Stimulated activated CD8-positive, alpha-beta memory T cell treated with anti-CD3 and anti-CD28 coated beads, Interleukin-12 subunit alpha, Interleukin-12 subunit beta, amount 100 ng/mL, for 1 hour (primary cell): ENCODE results near the gene ACTL6A.

Experiments used
- DNase-seq: peaks from one replicate; pipeline ENCODE4 v3.0.0-alpha.2; 2020; ENCODE audit warnings: low read depth

Gene ACTL6A

DNA sequence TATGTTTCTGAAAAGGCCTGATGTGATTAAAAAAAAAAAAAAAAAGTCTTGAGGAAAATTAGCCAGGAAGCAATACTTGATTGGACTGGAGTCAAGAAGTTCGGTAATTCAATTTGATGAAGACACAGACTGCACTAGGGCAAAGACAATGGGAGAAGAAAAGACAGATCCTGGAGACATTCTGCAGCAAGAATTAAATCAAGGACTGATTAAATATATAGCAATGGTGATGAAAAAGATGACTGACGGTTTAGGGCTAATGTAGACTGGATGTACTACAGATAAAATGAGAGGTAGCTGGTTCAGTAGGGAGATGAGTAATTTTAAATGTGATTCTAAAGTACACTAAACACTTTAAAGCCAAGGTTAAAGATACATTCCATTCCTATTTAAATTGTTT is 27.9 kb downstream of the ACTL6A start:
- no peak for DNase-seq

DNA sequence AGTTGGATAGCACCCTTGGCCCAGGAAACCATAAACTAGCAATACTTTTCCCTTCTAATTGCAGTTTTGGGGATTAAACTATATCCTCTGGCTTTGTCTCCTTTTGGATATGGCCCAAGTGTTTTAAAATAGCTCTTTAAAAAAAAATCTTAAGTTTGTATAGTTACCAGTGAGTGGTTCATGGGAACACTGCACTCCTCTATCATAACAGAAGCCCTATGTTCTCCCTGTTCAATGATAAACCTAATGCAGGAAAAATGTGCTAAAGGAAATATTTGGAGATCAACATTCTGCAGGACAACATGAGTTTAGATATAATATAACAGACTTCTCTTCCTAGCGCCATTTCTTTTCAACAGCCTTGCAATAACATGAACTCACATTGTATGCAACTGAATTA is 28.6 kb downstream of the ACTL6A start:
- no peak for DNase-seq

DNA sequence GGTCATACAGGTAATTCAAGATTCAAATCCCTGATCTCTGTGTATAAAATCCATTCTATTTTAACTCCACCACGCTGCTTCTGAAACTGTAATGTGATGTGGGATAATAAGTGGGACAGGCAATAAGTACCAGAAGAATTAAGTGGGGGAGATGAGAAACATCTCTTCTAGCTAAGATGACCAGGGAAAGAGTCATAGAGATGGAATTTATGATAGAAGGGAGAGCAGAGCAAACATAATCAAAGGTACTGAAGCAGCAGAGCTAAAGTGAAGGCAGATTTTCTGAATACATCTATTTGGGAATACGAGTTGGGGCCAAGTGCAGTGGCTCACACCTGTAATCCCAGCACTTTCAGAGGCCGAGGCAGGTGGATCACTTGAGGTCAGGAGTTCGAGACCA is 36.8 kb downstream of the ACTL6A start:
- DNase-seq = no peak

DNA sequence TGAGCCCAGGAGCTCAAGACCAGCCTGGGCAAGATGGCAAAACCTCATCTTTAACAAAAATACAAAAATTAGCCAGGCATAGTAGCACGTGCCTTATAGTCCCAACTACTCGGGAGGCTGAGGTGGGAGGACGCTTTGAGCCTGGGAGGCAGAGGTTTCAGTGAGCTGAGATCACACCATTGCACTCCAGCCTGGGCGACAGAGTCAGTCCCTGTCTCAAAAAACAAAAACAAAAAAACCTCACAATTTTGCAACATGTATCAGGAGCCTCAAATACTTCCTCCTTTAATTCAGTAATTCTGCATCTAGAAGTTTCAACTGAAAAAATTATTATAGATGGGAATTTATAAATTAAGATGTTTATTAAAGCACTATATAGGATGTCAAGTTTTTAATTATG is 40.6 kb downstream of the ACTL6A start:
- DNase-seq = no peak

DNA sequence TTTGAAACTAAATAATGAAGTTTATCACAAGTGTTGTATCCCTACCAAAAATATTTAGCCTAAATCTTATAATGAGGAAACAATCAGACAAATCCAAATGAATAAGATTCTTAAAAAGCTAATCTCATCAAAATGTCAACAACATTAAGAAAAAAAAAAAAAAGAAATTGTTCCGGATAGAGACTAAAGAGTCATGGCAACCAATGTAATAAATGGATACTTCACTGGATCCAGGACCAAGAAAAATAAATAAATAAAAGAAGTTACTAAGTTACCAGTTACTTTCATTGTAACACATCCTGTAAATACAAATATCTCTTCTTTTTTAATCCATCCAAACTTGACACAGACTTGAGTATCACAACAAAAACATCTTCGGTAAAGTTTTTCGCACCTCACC is 41.1 kb downstream of the ACTL6A start:
- DNase-seq = no peak

DNA sequence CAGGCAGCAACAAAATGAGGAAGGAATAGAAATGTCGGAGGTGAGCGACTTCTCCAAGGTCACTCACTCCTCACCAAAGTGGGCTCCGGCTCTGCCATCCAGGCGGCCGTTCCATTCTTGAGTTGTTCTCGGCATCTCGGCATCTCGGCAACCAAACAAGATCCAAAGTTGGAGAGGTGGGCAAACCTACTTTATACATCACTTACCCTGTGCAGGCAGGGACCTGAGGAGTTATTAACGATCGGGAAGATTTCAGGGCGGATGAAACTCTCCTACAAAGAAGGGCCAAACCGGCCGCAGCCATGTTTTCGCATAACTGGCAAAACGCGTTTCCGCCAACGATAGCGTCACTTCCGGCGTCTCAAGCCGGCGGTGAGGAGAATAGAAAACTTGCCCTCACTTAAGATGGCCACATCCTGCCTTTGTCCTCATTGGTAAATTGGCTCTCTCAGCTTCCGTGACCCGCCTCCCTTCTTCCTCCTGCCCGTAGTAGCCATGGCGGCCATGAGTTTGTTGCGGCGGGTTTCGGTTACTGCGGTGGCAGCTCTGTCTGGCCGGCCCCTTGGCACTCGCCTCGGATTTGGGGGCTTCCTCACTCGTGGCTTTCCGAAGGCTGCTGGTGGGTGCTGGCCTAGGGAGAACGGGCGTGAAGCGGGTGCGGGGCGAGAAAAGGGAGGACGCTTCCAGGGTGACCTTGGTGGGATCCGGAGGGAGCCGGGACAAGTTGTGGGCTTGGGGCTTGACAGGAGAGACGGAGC is 41.8 kb downstream of the ACTL6A start, which contains the start of the genes MRPL47 and NDUFB5:
Gene MRPL47 (minus strand): TSS at position 318 of the 758 bp plus-strand sequence. CDS start 14 bp downstream, at position 304.
Gene NDUFB5 (plus strand): TSS at position 474 of the 758 bp plus-strand sequence. CDS start 22 bp downstream, at position 496.
- DNase-seq = peak; percentile 91

DNA sequence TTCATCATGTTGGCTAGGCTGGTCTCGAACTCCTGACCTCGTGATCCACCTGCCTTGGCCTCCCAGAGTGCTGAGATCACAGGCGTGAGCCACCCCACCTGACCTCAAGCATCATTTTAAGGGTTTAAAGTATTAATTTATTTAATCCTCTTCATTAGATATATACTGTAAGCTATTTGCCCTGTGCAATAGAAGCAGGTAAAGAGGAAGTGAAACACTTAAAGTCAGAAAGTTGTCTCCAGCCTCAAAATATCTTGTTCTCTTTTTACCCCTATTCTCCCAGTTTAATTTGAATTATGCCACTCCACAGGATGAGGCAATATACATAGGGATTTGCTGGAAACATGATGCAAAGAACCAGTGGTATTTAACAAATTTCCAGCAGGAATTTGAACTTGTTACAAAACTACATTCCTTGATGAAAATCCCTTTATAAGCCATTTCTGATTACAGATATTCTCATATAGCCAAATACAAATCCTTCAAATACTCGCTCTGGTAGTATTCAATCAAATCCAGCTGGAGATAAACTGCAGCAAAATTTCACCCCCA is 43.9 kb downstream of the ACTL6A start:
- DNase-seq = no peak

DNA sequence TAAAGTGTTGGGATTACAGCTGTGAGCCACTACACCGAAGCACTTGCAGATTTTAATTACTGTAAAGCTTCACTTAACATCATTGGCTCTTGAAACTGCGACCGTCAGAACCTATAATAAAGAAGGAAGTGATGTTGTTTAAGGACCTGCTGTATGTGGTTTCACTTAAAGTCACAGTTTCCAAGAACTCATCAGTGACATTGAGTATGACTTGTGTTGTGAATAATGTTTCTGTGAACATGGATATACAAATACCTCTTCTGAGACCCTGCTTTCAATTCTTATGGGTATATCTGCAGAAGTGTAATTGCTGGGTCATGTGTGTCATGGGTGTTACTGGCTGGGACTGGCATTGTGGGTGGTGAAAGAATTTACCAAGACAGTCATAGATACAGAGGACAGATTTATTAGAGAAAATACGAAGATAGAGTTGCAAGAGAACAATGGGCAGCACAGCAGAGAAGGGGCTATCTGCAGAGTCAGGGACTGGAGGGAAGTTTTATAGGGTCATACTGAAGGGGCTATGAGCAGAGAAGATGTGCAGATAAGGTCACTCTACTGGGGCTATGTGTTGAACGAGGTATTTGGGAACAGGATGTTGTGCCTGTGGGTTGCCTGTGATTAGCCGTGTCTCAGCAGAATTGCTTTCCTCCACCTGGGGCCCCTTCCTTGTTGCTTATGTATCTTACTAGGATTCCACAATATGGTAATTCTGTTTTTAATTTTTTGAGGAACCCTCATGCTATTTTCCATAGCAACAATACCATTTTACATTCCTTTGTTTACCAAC is 46.4 kb downstream of the ACTL6A start:
- no peak for DNase-seq

DNA sequence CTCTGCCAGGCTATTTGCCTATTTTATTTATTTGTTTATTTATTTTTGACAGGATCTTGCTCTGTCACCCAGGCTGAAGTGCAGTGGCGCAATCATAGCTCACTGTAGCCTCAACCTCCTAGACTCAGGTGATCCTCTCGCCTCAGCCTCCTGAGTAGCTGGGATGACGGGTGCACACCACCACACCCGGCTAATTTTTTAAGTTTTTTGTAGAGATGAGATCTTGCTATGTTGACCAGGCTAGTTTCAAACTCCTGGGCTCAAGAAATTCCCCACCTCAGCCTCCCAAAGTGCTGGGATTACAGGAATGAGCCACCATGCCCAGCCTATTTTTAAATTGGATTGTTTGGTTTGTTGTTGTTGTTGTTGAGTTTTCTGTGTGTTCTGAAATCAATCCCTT is 47.3 kb downstream of the ACTL6A start:
- no peak for DNase-seq

DNA sequence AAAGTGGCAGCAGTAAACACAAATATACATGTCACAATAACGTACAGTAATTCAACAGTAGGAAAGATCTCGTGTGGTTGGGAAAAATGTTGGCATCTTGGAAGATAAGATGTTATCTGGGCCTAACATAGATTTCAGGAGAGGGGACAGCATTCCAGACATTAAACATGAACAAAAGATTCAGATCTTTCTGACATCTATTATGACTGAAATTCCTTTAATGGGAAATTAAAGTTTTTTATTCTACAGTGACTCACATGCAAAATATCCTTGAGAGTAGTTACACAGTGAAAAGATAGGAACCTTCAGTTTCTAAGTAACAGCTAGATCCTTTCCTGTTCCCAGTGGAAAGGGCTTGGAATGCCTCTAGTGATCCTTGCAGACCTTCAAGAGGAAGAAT is 51.1 kb downstream of the ACTL6A start:
- DNase-seq = no peak

DNA sequence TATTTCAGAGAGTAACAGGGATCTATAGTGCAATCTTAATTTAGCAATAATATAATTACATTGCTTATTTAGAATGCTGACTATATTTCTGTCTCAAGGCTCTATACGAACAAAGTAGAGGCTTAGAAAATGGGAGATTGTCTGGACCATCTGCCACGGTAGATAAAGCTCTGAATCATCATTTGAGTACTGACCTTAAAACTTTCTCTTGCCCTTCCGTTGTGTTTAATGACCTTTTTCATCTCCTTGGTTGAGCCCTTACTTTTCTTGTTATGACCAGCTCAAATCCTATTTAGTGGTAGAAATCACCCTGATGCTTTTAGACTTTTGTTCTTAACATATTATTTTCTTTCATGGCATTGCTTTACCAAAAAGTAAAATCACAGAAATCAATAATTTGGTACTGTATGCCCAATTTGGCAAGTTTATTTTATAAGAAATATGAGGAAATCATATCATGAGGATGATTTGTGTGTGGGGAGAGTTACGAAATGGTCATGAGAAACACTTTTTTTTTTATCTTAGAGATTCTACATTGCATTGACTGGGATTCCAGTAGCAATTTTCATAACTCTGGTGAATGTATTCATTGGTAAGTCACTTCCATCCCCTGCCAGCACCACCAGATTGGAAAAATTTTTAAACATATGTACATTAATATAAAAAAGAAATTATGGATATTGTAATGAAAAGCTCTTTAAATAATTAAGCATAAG is 52.9 kb downstream of the ACTL6A start:
- no peak for DNase-seq

DNA sequence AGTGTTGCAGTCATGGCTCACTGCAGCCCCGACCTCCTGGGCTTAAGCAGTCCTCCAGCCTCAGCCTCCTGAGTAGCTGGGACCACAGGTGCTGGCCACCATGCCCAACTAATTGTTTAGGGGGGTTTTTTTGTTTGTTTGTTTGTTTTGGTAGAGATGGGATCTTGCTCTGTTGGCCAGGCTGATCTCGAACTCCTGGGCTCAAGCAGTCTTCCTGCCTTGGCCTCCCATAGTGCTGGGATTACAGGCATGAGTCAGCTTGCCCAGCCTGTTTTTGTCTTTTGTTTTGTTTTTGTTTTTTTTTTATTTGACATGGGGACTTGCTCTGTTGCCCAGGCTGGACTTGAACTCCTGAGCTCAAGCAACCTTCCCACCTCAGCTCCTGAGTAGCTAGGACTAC is 59.3 kb downstream of the ACTL6A start:
- no peak for DNase-seq

DNA sequence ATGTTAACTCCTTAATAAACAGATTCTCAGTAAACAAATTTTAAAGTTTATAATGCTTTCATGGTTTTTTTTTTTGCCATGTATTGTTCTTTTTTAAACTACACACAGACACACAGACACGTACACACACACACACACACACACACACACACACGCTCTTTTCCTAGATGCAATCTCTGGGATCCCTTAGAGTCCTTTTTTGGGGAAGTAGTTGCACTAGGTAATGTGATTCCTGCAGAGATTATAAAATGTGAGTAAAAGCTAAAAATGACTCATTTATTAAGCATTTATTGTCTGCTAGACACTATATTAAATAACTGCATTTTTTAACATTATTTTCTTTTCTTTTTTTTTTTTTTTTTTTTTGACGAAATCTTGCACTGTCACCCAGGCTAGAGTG is 61.7 kb downstream of the ACTL6A start:
- no peak for DNase-seq

DNA sequence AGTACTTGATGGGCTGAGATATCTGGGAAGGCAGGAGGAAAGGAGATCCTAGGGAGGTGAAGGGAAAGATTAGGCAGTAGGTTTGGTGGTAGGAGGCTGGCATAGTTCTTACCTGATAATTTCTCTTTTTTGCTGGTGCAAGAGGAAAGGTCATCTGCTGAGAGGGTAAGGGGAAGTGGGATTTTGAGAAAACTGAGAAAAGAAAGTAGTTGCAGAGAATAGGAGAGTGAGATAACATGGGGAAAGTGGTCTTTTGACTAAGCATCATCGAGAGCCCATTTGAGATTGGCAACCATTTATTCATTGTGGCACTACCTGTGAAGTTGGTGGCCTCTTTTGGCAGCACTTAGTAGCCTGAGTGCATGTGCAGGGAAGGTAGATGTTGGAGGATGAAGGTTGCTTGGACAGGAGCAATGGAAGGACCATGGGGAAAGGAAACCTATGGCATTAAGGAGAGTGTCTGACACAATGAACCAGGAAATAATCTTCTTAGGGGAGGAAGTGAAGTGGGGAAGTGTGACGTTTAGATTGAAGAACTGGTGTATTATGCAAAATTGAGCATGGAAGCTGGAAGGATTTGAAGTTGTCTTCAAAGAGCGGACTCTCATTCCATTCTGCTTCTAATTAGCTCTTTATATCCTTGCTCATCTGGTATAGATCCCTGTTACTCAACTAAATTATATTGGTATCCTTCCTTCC is 68.2 kb downstream of the ACTL6A start:
- no peak for DNase-seq
